Measurements from ENCODE around the gene GOLM1. TPM values are rescaled to one million over a fixed set of nuclear protein-coding genes. Genes with fewer than 3 reads are reported as not detected.
A peak's percentile ranks its signal among the peaks of the same experiment; 100 is the strongest.

The GOLM1 gene
- total RNA-seq, 1 experiment from 2014 or later: 73.4 TPM

DNA sequence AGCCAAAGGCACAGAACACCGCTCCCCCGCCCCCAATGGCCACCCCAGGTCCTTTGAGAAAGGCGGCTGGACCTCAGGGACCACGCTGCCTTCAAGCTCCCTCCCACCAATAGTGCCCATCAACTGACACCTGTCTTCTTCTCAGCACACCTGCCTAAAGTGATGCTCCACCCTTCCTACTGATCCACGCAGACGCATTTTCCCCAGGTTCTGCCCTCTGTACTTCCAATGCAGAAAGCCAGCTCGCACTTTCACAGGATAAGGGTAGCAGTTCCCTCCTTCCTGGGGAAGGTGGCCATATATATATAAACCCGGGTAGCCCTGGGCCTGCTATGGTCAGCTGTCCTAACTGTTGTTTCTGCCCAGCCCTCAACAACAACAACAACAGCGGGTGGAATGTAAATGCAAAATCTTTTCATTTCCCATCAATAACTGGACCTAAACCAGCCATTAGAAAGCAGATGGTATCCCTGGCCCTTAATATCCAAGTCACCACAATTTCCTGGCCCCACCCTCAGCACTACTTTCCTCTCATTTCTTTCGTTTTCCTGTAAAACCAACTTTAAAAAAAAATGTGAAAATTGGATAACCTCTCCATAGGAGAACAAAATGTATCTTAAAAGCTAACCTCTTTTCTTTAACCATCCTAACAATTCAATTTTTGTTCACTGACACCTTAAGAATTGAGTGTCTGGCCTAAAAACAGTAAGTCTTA lies 1.7 kb downstream of the GOLM1 start:
- POLR2A ChIA-PET: no interaction called here
- intact Hi-C loops (cut with micrococcal nuclease; ENCODE audit: unreplicated experiment): loop anchor here (10.0 kb wide), 1 partner anchor 87 kb away; no protein-coding TSS in a partner anchor
- CTCF ChIA-PET: no interaction called here
- Histone ChIP-seq H3K4me3 (ENCODE audit: low read depth in 2 of 2, low read length in 2 of 2) (peak overlapping the region; percentile 72 to 76), H3K9me3 (ENCODE audit: control insufficient read depth, insufficient read depth, low read depth, low read length) (no peaks in the 10 kb centered on the region), H3K27ac (ENCODE audit: low read length) (peak overlapping the region; percentile 70), H3K27me3 (ENCODE audit: control insufficient read depth, insufficient read depth, low read length) (no peaks in the 10 kb centered on the region), H3K36me3 (ENCODE audit: control insufficient read depth, insufficient read depth, low read length) (peaks cover 2% of the 10 kb centered on the region; the same call in 1 of the 2 replicates), H3K4me1 (ENCODE audit: control insufficient read depth, insufficient read depth, low read length) (peaks cover 24% of the 10 kb centered on the region)
- in situ Hi-C loops (cut with HindIII; ENCODE audit: low pct_unique_long_range_greater_than_20kb, low sequenced_read_pairs): no loop called here
- TSS peak; percentile 67 for BruUV-seq (replicated peaks)
- TF ChIP-seq POLR2AphosphoS5 (IDR thresholded peaks at IDR 0.05; ENCODE audit: low read depth, low read length) (no peak), CTCF (IDR thresholded peaks at IDR 0.05) (no peak), SIN3A (IDR thresholded peaks at IDR 0.05; ENCODE audit: borderline replicate concordance, insufficient read depth, low read depth, low read length) (no peak), TCF7L2 (IDR thresholded peaks at IDR 0.05; ENCODE audit: low read depth, low read length) (no peak)
- TF ChIP-seq, protein P1, sequence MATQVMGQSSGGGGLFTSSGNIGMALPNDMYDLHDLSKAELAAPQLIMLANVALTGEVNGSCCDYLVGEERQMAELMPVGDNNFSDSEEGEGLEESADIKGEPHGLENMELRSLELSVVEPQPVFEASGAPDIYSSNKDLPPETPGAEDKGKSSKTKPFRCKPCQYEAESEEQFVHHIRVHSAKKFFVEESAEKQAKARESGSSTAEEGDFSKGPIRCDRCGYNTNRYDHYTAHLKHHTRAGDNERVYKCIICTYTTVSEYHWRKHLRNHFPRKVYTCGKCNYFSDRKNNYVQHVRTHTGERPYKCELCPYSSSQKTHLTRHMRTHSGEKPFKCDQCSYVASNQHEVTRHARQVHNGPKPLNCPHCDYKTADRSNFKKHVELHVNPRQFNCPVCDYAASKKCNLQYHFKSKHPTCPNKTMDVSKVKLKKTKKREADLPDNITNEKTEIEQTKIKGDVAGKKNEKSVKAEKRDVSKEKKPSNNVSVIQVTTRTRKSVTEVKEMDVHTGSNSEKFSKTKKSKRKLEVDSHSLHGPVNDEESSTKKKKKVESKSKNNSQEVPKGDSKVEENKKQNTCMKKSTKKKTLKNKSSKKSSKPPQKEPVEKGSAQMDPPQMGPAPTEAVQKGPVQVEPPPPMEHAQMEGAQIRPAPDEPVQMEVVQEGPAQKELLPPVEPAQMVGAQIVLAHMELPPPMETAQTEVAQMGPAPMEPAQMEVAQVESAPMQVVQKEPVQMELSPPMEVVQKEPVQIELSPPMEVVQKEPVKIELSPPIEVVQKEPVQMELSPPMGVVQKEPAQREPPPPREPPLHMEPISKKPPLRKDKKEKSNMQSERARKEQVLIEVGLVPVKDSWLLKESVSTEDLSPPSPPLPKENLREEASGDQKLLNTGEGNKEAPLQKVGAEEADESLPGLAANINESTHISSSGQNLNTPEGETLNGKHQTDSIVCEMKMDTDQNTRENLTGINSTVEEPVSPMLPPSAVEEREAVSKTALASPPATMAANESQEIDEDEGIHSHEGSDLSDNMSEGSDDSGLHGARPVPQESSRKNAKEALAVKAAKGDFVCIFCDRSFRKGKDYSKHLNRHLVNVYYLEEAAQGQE (IDR thresholded peaks at IDR 0.05; ENCODE audit: insufficient read depth in 1 of 2, low read depth in 2 of 2, low read length in 1 of 2): no peak
- no peak for DNase-seq (ENCODE audit: low read depth, low spot score)
- ATAC-seq: no peak

DNA sequence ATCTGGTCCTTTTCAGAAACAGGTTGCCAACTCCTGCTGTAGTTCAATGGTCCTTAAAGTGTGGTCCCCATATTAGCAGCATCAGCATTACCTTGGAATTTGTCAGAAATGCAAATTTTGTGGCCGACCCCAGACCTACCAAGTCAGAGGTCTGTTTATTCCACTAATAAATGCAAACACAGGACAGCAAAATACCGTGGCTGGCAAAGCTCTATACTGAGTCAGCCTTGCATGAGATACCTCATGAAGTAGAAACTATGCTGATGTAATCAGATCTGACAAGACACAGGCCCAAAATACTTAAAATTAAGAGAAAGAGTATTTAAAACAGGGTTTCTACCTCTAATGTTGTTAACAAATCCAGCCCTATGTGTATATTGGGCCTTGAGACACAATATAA lies 3.0 kb downstream of the GOLM1 start:
- H3K9me3 ChIP-seq (ENCODE audit: control insufficient read depth, insufficient read depth, low read depth, low read length): no peaks in the 10 kb centered on the region
- TF ChIP-seq, protein P1 (IDR thresholded peaks at IDR 0.05; ENCODE audit: insufficient read depth in 1 of 2, low read depth in 2 of 2, low read length in 1 of 2): no peak
- no peak for TF ChIP-seq SIN3A (IDR thresholded peaks at IDR 0.05; ENCODE audit: borderline replicate concordance, insufficient read depth, low read depth, low read length)
- TF ChIP-seq POLR2AphosphoS5 (IDR thresholded peaks at IDR 0.05; ENCODE audit: low read depth, low read length): no peak
- TF ChIP-seq TCF7L2 (IDR thresholded peaks at IDR 0.05; ENCODE audit: low read depth, low read length): no peak
- TF ChIP-seq CTCF (IDR thresholded peaks at IDR 0.05): no peak
- peaks cover 2% of the 10 kb centered on the region; the same call in 1 of the 2 replicates for H3K36me3 ChIP-seq (ENCODE audit: control insufficient read depth, insufficient read depth, low read length)
- DNase-seq (ENCODE audit: low read depth, low spot score) (no peak), ATAC-seq (no peak)
- intact Hi-C loops (cut with micrococcal nuclease; ENCODE audit: unreplicated experiment) (loop anchor here (10.0 kb wide), 1 partner anchor 88 kb away; no protein-coding TSS in a partner anchor), in situ Hi-C loops (cut with HindIII; ENCODE audit: low pct_unique_long_range_greater_than_20kb, low sequenced_read_pairs) (no loop called here)
- 0 out of 2 replicates have a peak overlapping the region, but pooled peaks have one; percentile 23 for H3K27ac ChIP-seq (ENCODE audit: low read length)
- H3K27me3 ChIP-seq (ENCODE audit: control insufficient read depth, insufficient read depth, low read length): no peaks in the 10 kb centered on the region
- BruUV-seq (replicated peaks): no TSS peak
- peaks cover 28% of the 10 kb centered on the region for H3K4me1 ChIP-seq (ENCODE audit: control insufficient read depth, insufficient read depth, low read length)
- POLR2A ChIA-PET: no interaction called here
- H3K4me3 ChIP-seq (ENCODE audit: low read depth in 2 of 2, low read length in 2 of 2): 0 out of 4 replicates have a peak overlapping the region, but pooled peaks of 1 of the 2 experiments have one; percentile 4
- CTCF ChIA-PET: no interaction called here
